LHCN-M2 (cell line): ENCODE data around the gene STEEP1. TPM values are rescaled to one million over a fixed set of nuclear protein-coding genes. Genes with fewer than 3 reads are reported as not detected.
A peak's percentile ranks its signal among the peaks of the same experiment; 100 is the strongest.
"Not testable (repeated sequence)": the region's sequence is repeated elsewhere in the genome, so short reads cannot be mapped to it uniquely, and the experiment has no call there.

Experiments
- DNase-seq: peaks from one replicate; pipeline ENCODE4 v3.0.0-alpha.2; 2012; ENCODE audit warnings: low read depth
- total RNA-seq: library from RNA; depleted of rRNA; stranded (reverse); fragments of >200 nt; gene quantifications from 2 replicates; pipeline ENCODE4 v1.2.3, GENCODE V29; 2014

Gene STEEP1
- total RNA-seq, 1 experiment from 2014 or later = 24.5 TPM

GRCh38 chrX:119529345-119530276 lies 35.6 kb downstream of the STEEP1 start:
- DNase-seq = no peak

GRCh38 chrX:119523664-119524184 lies 41.5 kb downstream of the STEEP1 start:
- DNase-seq = no peak

GRCh38 chrX:119521246-119521645 lies 44.0 kb downstream of the STEEP1 start:
- no peak for DNase-seq

- peak; percentile 41 for DNase-seq
Observed at GRCh38 chrX:119518371-119518770, 46.8 kb downstream of the STEEP1 start.

GRCh38 chrX:119516157-119516702 lies 49.0 kb downstream of the STEEP1 start:
- peak; percentile 54 for DNase-seq

- DNase-seq = peak; percentile 62
Observed at GRCh38 chrX:119512146-119512800, 52.9 kb downstream of the STEEP1 start.

GRCh38 chrX:119507206-119507605 lies 58.0 kb downstream of the STEEP1 start:
- no peak for DNase-seq

GRCh38 chrX:119505945-119506344 lies 59.3 kb downstream of the STEEP1 start:
- DNase-seq = no peak

- not testable (repeated sequence) for DNase-seq
Observed at GRCh38 chrX:119505145-119505544, 60.1 kb downstream of the STEEP1 start.

- DNase-seq = peak; percentile 85
Observed at GRCh38 chrX:119503484-119503861, 61.7 kb downstream of the STEEP1 start.

GRCh38 chrX:119502727-119503483 lies 62.3 kb downstream of the STEEP1 start:
- DNase-seq = peak; percentile 20

GRCh38 chrX:119501511-119502148 lies 63.6 kb downstream of the STEEP1 start:
- DNase-seq = no peak

- DNase-seq = no peak
Observed at GRCh38 chrX:119500061-119500800, 65.0 kb downstream of the STEEP1 start.

GRCh38 chrX:119497185-119497584 lies 68.0 kb downstream of the STEEP1 start:
- DNase-seq = no peak

GRCh38 chrX:119495734-119496726 lies 69.2 kb downstream of the STEEP1 start:
- no peak for DNase-seq

GRCh38 chrX:119493851-119494495 lies 71.2 kb downstream of the STEEP1 start:
- DNase-seq = not testable (repeated sequence)

GRCh38 chrX:119492463-119492862 lies 72.7 kb downstream of the STEEP1 start:
- DNase-seq = no peak
